Smooth muscle cell (in vitro differentiated cells): ENCODE data around the gene PICK1. TPM values are rescaled to one million over a fixed set of nuclear protein-coding genes. Genes with fewer than 3 reads are reported as not detected.

Experiments
- DNase-seq: peaks from one replicate; lab custom pipeline; 2025; ENCODE audit not compliant: unreplicated experiment; lab: John Stamatoyannopoulos, UW
- H2AFZ ChIP-seq: fragments of 200-600 bp; sonication (generic); 2 replicates; pipeline ENCODE4 v1.6.0; 2016; ENCODE audit warnings: antibody characterized with exemption, low read depth, mild to moderate bottlenecking
- H3F3A ChIP-seq: fragments of 200-600 bp; sonication (generic); 2 replicates; pipeline ENCODE4 v1.6.0; 2017; ENCODE audit warnings: antibody characterized with exemption, low read depth
- H3K27ac ChIP-seq: fragments of 200-600 bp; sonication (generic); 2 replicates; pipeline ENCODE4 v1.5.1; 2016; ENCODE audit warnings: low read depth, mild to moderate bottlenecking
- H3K27me3 ChIP-seq: fragments of 200-600 bp; sonication (generic); 2 replicates; pipeline ENCODE4 v1.6.1; 2016; ENCODE audit warnings: low read depth, mild to moderate bottlenecking
- H3K36me3 ChIP-seq: fragments of 200-600 bp; sonication (generic); 2 replicates; pipeline ENCODE4 v1.5.1; 2016; ENCODE audit warnings: low read depth
- H3K4me1 ChIP-seq: fragments of 200-600 bp; sonication (generic); 2 replicates; pipeline ENCODE4 v1.5.1; 2016; ENCODE audit warnings: low read depth
- H3K4me2 ChIP-seq: fragments of 200-600 bp; sonication (generic); 2 replicates; pipeline ENCODE4 v1.6.0; 2016; ENCODE audit warnings: mild to moderate bottlenecking
- H3K4me3 ChIP-seq: fragments of 200-600 bp; sonication (generic); 2 replicates; pipeline ENCODE4 v1.5.1; 2016; ENCODE audit warnings: mild to moderate bottlenecking
- H3K79me2 ChIP-seq: fragments of 200-600 bp; sonication (generic); 2 replicates; pipeline ENCODE4 v1.6.0; 2016; ENCODE audit warnings: low read depth, mild to moderate bottlenecking
- H3K9ac ChIP-seq: fragments of 200-600 bp; sonication (generic); 2 replicates; pipeline ENCODE4 v1.6.0; 2016; ENCODE audit warnings: low read depth
- H3K9me3 ChIP-seq: fragments of 200-600 bp; sonication (generic); replicated peaks from 2 replicates; pipeline ENCODE4 v1.5.1; 2016; ENCODE audit warnings: low read depth
- H4K20me1 ChIP-seq: fragments of 200-600 bp; sonication (generic); 2 replicates; pipeline ENCODE4 v1.6.0; 2016; ENCODE audit warnings: low read depth
- CTCF ChIP-seq: fragments of 200-600 bp; sonication (generic); IDR thresholded peaks from 2 replicates; pipeline ENCODE4 v1.5.1; 2017; ENCODE audit warnings: borderline replicate concordance, mild to moderate bottlenecking, antibody characterized with exemption; ENCODE audit not compliant: insufficient read depth, poor library complexity, severe bottlenecking
- WGBS: methylation state at CpG from one replicate; pipeline ENCODE4 v1.1.7; 2016; ENCODE audit warnings: low lambda C conversion rate; 5-methylcytosine and 5-hydroxymethylcytosine counted together
- polyA plus RNA-seq: library from polyadenylated mRNA; unstranded; fragments of >200 nt; fragmentation: Nextera tagmentation; extraction: Ambion mirVana; gene quantifications from 2 replicates; pipeline ENCODE4 v1.2.1, GENCODE V29; 2016
- total RNA-seq: library from RNA; depleted of rRNA; stranded (reverse); fragments of >200 nt; gene quantifications from 2 replicates; pipeline ENCODE4 v1.2.3, GENCODE V29; 2014

PICK1 gene
- total and polyA plus RNA-seq, 2 experiments from 2014 or later, result 8.8 to 17.5 TPM

- Histone ChIP-seq H2AFZ (no peak overlapping the region), H3K36me3 (no peaks in the 10 kb centered on the region), H3K27ac (no peak overlapping the region), H3K9me3 (no peaks in the 10 kb centered on the region), H3K27me3 (no peaks in the 10 kb centered on the region), H3K4me1 (no peaks in the 10 kb centered on the region), H3K4me3 (no peak overlapping the region), H4K20me1 (no peaks in the 10 kb centered on the region), H3F3A (no peaks in the 10 kb centered on the region), H3K4me2 (no peak overlapping the region), H3K79me2 (no peaks in the 10 kb centered on the region), H3K9ac (no peak overlapping the region)
- WGBS, result 90% methylated on average over 20 of the region's 22 CpGs
- no peak for TF ChIP-seq CTCF
- DNase-seq, result no peak
Observed at GRCh38 chr22:38071421-38072321, 14.5 kb downstream of the PICK1 start.

GRCh38 chr22:38072322-38073149 lies 15.3 kb downstream of the PICK1 start:
- Histone ChIP-seq H3K9me3 (no peaks in the 10 kb centered on the region), H2AFZ (no peak overlapping the region), H3K9ac (no peak overlapping the region), H3K27ac (no peak overlapping the region), H3K4me2 (no peak overlapping the region), H4K20me1 (no peaks in the 10 kb centered on the region), H3K79me2 (no peaks in the 10 kb centered on the region), H3F3A (no peaks in the 10 kb centered on the region), H3K27me3 (no peaks in the 10 kb centered on the region), H3K4me1 (no peaks in the 10 kb centered on the region), H3K36me3 (no peaks in the 10 kb centered on the region), H3K4me3 (no peak overlapping the region)
- 97% methylated on average over 25 of the region's 25 CpGs for WGBS
- TF ChIP-seq CTCF, result no peak
- no peak for DNase-seq

GRCh38 chr22:38073150-38074130 lies 16.2 kb downstream of the PICK1 start:
- 97% methylated on average over 28 of the region's 28 CpGs for WGBS
- no peak overlapping the region for H3K9ac ChIP-seq

More at GRCh38 chr22:38073150-38074130, 16.2 kb downstream of the PICK1 start:
- Histone ChIP-seq H2AFZ (no peak overlapping the region), H3K79me2 (no peaks in the 10 kb centered on the region), H3K4me2 (no peak overlapping the region), H4K20me1 (no peaks in the 10 kb centered on the region), H3K36me3 (no peaks in the 10 kb centered on the region), H3K27ac (no peak overlapping the region), H3K9me3 (no peaks in the 10 kb centered on the region), H3K27me3 (no peaks in the 10 kb centered on the region), H3K4me3 (no peak overlapping the region), H3F3A (no peaks in the 10 kb centered on the region), H3K4me1 (no peaks in the 10 kb centered on the region)
- no peak for TF ChIP-seq CTCF
- no peak for DNase-seq
